ENCODE measurements around the gene EPG5.

- no peak for TF ChIP-seq FOSL2 (IDR thresholded peaks at IDR 0.05; ENCODE audit: borderline replicate concordance, low read depth)
- no peak for TF ChIP-seq JUND (IDR thresholded peaks at IDR 0.05)
- no peak for TF ChIP-seq TAF1 (IDR thresholded peaks at IDR 0.05; ENCODE audit: borderline replicate concordance, low read depth, low read length)
Observed at GRCh38 chr18:45879681-45880655, 87.2 kb downstream of the EPG5 start.

All from SK-N-SH (cell line).